ENCODE data around the gene LDB3. TPM values are rescaled to one million over a fixed set of nuclear protein-coding genes. Genes with fewer than 3 reads are reported as not detected.

The LDB3 gene
- total and polyA plus RNA-seq, 2 of the 4 experiments (the other 2 are of a cell fraction), result 0.36 to 2.6 TPM

DNA sequence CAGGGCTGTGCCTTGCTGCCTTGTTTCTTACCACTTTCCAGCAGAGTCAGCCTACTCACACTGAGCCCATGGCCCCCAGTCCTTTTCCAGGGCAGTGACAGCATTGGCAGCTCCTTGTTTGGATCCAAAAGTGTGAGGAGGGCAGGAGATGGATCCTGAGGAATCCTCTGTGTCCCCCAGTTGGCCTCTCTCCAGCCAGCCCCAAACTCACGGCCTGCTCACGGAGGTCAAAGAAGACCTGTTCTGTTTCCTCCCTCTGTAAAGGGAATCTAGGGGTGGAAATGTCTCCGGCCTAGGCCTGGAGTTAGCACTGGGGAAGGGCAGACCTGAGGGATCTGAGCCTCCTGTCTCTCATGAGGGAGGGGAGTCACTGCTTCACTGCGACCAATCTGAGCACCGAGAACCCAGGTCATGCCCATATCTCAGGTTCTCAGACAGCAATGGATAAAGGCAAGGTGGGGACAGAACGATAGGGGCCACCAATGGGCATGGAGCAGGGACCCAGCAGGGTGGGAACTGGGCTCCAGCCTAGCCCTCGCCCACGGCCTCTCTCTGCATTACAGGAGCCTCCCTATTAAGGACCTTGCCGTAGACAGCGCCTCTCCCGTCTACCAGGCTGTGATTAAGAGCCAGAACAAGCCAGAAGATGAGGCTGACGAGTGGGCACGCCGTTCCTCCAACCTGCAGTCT, 23.2 kb downstream of the LDB3 start:
- no peaks in the 10 kb centered on the region for H3K9me3 ChIP-seq (ENCODE audit: control insufficient read depth, insufficient read depth, low read length)
- no peak overlapping the region for H3K27ac ChIP-seq (ENCODE audit: insufficient read depth, low read length)
- H3K36me3 ChIP-seq (ENCODE audit: control insufficient read depth, insufficient read depth, low read length), result no peaks in the 10 kb centered on the region
- H3K14ac ChIP-seq (replicated peaks; ENCODE audit: low read depth, low read length), result no peak overlapping the region
- dilution Hi-C loops (cut with HindIII; ENCODE audit: low sequenced_read_pairs, unreplicated experiment) (no loop called here), intact Hi-C loops (cut with micrococcal nuclease) (loop anchor here (2.0 kb wide), 1 partner anchor 247 kb away; no protein-coding TSS in a partner anchor), in situ Hi-C loops (cut with MboI; ENCODE audit: low sequenced_read_pairs) (no loop called here)
- no peak overlapping the region for H3K4me3 ChIP-seq (ENCODE audit: insufficient read depth, low read depth, low read length)
- no peak overlapping the region for H4K91ac ChIP-seq (ENCODE audit: insufficient read depth, low read depth, low read length)
- ATAC-seq (ENCODE audit: low read depth) (no peak), DNase-seq (no peak)
- H2AK5ac ChIP-seq (ENCODE audit: low read depth, low read length), result no peak overlapping the region; the same call in 1 of the 2 replicates
- no peaks in the 10 kb centered on the region for H3K79me1 ChIP-seq (ENCODE audit: low read depth in 1 of 2, low read length in 2 of 2)
- no peak overlapping the region for H2AK9ac ChIP-seq (replicated peaks; ENCODE audit: low read depth, low read length, poor library complexity)
- no peak overlapping the region for H2BK5ac ChIP-seq (ENCODE audit: low read depth, low read length, poor library complexity, severe bottlenecking)
- peaks cover 15% of the 10 kb centered on the region for H3K9me1 ChIP-seq (ENCODE audit: insufficient read depth, low read length)
- H3K9ac ChIP-seq (ENCODE audit: low read depth, low read length), result no peak overlapping the region
- H4K20me1 ChIP-seq (ENCODE audit: insufficient read depth, low read length), result no peaks in the 10 kb centered on the region
- ChIA-PET CTCF (no interaction called here), POLR2A (ENCODE audit: unreplicated experiment) (no interaction called here)
- H3K4me2 ChIP-seq (ENCODE audit: low read depth, low read length), result no peak overlapping the region
- H3K4me1 ChIP-seq (ENCODE audit: control insufficient read depth, insufficient read depth, low read length), result peaks cover 21% of the 10 kb centered on the region
- no peak overlapping the region for H2BK120ac ChIP-seq (ENCODE audit: low read depth, low read length)
- H4K5ac ChIP-seq (ENCODE audit: low read depth, low read length), result no peak overlapping the region
- no peaks in the 10 kb centered on the region for H3K27me3 ChIP-seq (ENCODE audit: control insufficient read depth, insufficient read depth, low read length)
- H3K4ac ChIP-seq (ENCODE audit: low read depth, low read length), result no peak overlapping the region
- no peak overlapping the region for H2BK20ac ChIP-seq (ENCODE audit: low read depth, low read length)
- no peak overlapping the region for H2AFZ ChIP-seq (replicated peaks; ENCODE audit: low read length, poor library complexity)
- H3K18ac ChIP-seq (ENCODE audit: low read depth, low read length), result no peak overlapping the region
- TF ChIP-seq BHLHE40 (IDR thresholded peaks at IDR 0.05; ENCODE audit: low read depth, low read length), result no peak
- TF ChIP-seq, protein P1, sequence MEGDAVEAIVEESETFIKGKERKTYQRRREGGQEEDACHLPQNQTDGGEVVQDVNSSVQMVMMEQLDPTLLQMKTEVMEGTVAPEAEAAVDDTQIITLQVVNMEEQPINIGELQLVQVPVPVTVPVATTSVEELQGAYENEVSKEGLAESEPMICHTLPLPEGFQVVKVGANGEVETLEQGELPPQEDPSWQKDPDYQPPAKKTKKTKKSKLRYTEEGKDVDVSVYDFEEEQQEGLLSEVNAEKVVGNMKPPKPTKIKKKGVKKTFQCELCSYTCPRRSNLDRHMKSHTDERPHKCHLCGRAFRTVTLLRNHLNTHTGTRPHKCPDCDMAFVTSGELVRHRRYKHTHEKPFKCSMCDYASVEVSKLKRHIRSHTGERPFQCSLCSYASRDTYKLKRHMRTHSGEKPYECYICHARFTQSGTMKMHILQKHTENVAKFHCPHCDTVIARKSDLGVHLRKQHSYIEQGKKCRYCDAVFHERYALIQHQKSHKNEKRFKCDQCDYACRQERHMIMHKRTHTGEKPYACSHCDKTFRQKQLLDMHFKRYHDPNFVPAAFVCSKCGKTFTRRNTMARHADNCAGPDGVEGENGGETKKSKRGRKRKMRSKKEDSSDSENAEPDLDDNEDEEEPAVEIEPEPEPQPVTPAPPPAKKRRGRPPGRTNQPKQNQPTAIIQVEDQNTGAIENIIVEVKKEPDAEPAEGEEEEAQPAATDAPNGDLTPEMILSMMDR (conservative IDR thresholded peaks at IDR 0.05; ENCODE audit: low read depth, low read length), result no peak
- TF ChIP-seq NFE2L2 (IDR thresholded peaks at IDR 0.05; ENCODE audit: low read depth, low read length), result no peak
- no peak for TF ChIP-seq CHD1 (IDR thresholded peaks at IDR 0.05; ENCODE audit: low read depth, low read length)
- TF ChIP-seq RFX5 (IDR thresholded peaks at IDR 0.05; ENCODE audit: low read depth, low read length), result no peak
- TF ChIP-seq, protein P2, sequence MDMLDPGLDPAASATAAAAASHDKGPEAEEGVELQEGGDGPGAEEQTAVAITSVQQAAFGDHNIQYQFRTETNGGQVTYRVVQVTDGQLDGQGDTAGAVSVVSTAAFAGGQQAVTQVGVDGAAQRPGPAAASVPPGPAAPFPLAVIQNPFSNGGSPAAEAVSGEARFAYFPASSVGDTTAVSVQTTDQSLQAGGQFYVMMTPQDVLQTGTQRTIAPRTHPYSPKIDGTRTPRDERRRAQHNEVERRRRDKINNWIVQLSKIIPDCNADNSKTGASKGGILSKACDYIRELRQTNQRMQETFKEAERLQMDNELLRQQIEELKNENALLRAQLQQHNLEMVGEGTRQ (IDR thresholded peaks at IDR 0.05; ENCODE audit: low read depth, low read length), result no peak
- no peak for TF ChIP-seq RCOR1 (IDR thresholded peaks at IDR 0.05; ENCODE audit: insufficient replicate concordance, low read length)
- no peak for TF ChIP-seq RAD21 (IDR thresholded peaks at IDR 0.05; ENCODE audit: low read length)
- no peak for TF ChIP-seq CEBPB (IDR thresholded peaks at IDR 0.05; ENCODE audit: low read depth, low read length)
- TF ChIP-seq MXI1 (IDR thresholded peaks at IDR 0.05; ENCODE audit: borderline replicate concordance, low read depth, low read length), result no peak
- TF ChIP-seq POLR2A (IDR thresholded peaks at IDR 0.05; ENCODE audit: low read depth, low read length), result no peak
- TF ChIP-seq, protein P3, sequence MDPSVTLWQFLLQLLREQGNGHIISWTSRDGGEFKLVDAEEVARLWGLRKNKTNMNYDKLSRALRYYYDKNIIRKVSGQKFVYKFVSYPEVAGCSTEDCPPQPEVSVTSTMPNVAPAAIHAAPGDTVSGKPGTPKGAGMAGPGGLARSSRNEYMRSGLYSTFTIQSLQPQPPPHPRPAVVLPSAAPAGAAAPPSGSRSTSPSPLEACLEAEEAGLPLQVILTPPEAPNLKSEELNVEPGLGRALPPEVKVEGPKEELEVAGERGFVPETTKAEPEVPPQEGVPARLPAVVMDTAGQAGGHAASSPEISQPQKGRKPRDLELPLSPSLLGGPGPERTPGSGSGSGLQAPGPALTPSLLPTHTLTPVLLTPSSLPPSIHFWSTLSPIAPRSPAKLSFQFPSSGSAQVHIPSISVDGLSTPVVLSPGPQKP (IDR thresholded peaks at IDR 0.05; ENCODE audit: borderline replicate concordance, low read depth, low read length), result no peak
- no peak for TF ChIP-seq SMC3 (IDR thresholded peaks at IDR 0.05; ENCODE audit: low read depth, low read length)
- TF ChIP-seq FOS (IDR thresholded peaks at IDR 0.05; ENCODE audit: low read depth, low read length), result no peak
- no peak for TF ChIP-seq MAZ (IDR thresholded peaks at IDR 0.05; ENCODE audit: borderline replicate concordance, low read depth, low read length)
- no peak for TF ChIP-seq MAFK (IDR thresholded peaks at IDR 0.05; ENCODE audit: low read depth, low read length)
- 92% methylated on average over 8 of the region's 14 CpGs; no CpG with 5 or more reads in 1 of the 2 experiments for WGBS, 2 experiments (ENCODE audit: extremely low coverage in 2 of 2, insufficient read length in 1 of 2)
- no peak overlapping the region for H3K23ac ChIP-seq (ENCODE audit: low read depth, low read length)
- BruUV-seq (replicated peaks), result no TSS peak
- no peak overlapping the region for H2BK15ac ChIP-seq (ENCODE audit: low read depth, low read length)
- no peak overlapping the region for H4K8ac ChIP-seq (ENCODE audit: low read depth in 2 of 2, low read length in 2 of 2)
- H3K56ac ChIP-seq (ENCODE audit: extremely low read depth, insufficient read depth, low read length), result no peak overlapping the region

All from IMR-90 (cell line).